Measurements from ENCODE around the gene FAM47E. TPM values are rescaled to one million over a fixed set of nuclear protein-coding genes. Genes with fewer than 3 reads are reported as not detected.
A peak's percentile ranks its signal among the peaks of the same experiment; 100 is the strongest.
"Not testable (repeated sequence)": the region's sequence is repeated elsewhere in the genome, so short reads cannot be mapped to it uniquely, and the experiment has no call there.

The FAM47E gene
- total RNA-seq, 1 donor from 2014 or later = 0.26 TPM

DNA sequence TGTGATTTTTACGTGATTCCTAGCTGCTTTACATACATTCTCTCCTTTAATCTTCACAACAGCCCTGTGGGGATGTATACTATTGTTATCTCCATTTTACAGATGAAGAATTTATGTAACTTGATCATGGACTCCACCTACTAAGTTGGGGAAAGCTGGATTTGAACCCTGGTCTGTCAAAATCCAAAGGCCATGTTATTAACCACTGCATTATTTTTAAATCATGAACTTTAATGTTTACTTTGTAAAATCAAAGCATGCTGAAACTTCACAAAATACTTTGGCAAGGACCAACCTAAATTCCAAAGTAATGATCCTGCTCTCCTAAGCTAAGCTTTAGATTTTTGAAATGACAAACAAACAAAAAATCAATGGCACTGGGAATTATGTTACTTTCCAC is 26.1 kb downstream of the FAM47E start:
- TF ChIP-seq CTCF (IDR thresholded peaks at IDR 0.05; ENCODE audit: insufficient read depth, low read length, severe bottlenecking) = no peak
- peak; percentile 42 for DNase-seq (ENCODE audit: low read depth)
- no peak for FAIRE-seq
- Histone ChIP-seq H3K4me3 (ENCODE audit: low read depth, low read length) (no peak overlapping the region), H3K27me3 (ENCODE audit: control insufficient read depth, insufficient read depth, low read length) (no peaks in the 10 kb centered on the region), H3K36me3 (ENCODE audit: control insufficient read depth, insufficient read depth, low read length) (no peaks in the 10 kb centered on the region)

DNA sequence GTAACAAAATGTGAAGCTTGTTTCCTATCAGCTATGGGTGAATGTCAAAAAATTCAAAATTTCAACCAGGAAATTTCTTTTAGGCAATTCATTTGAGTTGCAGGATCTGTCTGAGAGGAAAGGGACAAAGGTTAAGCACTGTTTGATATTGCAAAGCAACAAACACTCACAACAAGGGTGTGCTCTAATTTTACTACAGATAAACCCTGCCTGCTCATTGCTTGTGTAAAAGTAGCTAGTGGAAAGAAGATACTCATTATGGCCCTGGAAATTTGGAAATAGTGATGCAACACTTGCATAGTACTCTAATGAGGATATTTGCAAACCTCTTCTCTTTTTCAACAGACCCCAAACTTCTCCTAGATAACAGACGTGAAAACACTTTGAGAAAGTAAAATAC is 27.1 kb downstream of the FAM47E start:
- no peak overlapping the region for H3K4me3 ChIP-seq (ENCODE audit: low read depth, low read length)
- H3K27me3 ChIP-seq (ENCODE audit: control insufficient read depth, insufficient read depth, low read length) = no peaks in the 10 kb centered on the region
- no peak for DNase-seq (ENCODE audit: low read depth)
- FAIRE-seq = no peak
- TF ChIP-seq CTCF (IDR thresholded peaks at IDR 0.05; ENCODE audit: insufficient read depth, low read length, severe bottlenecking) = no peak
- no peaks in the 10 kb centered on the region for H3K36me3 ChIP-seq (ENCODE audit: control insufficient read depth, insufficient read depth, low read length)

DNA sequence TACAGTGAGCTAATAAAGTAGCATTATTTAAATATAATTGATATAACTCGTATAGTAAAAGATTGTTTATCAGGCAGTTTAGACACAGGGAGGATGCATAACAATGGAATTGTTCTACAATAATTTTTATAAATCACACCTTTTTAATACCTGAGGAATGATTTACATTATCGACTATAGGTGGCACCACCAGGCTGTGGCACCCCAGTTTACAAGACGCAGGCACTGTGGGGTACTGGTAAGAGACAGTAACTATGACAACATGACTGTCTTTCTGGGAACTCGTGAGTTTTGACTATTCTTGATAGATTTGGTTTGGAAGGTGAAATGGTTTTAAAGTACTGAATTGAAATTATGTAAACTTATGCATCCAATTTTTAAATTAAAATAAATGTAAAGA is 27.9 kb downstream of the FAM47E start:
- FAIRE-seq (no peak), DNase-seq (ENCODE audit: low read depth) (no peak)
- Histone ChIP-seq H3K36me3 (ENCODE audit: control insufficient read depth, insufficient read depth, low read length) (no peaks in the 10 kb centered on the region), H3K4me3 (ENCODE audit: low read depth, low read length) (no peak overlapping the region), H3K27me3 (ENCODE audit: control insufficient read depth, insufficient read depth, low read length) (no peaks in the 10 kb centered on the region)
- TF ChIP-seq CTCF (IDR thresholded peaks at IDR 0.05; ENCODE audit: insufficient read depth, low read length, severe bottlenecking) = no peak

- Histone ChIP-seq H3K27me3 (ENCODE audit: control insufficient read depth, insufficient read depth, low read length) (no peaks in the 10 kb centered on the region), H3K36me3 (ENCODE audit: control insufficient read depth, insufficient read depth, low read length) (no peaks in the 10 kb centered on the region), H3K4me3 (ENCODE audit: low read depth, low read length) (no peak overlapping the region)
- peak; percentile 13 for FAIRE-seq
- no peak for TF ChIP-seq CTCF (IDR thresholded peaks at IDR 0.05; ENCODE audit: insufficient read depth, low read length, severe bottlenecking)
- DNase-seq (ENCODE audit: low read depth) = no peak
Measured at GRCh38 chr4:76280488-76281441, 29.2 kb downstream of the FAM47E start.

DNA sequence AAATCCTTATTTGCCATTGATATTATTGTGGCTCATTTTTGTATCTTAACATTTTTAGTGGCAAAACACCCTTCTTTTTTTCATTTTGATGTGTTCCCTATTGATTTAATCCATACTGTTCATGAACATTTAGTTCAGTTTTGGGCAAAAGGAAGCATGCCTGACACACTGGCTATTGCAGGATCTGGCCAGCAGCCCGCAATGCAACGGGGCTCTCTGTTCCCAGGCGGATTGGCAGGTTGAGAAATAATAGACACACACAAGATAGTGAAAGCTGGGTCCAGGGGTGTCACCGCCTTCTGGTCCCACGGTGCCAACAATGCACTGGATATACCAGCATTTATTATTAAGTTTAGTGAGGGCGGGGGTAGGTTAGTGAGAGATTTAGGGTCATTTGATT is 30.1 kb downstream of the FAM47E start:
- FAIRE-seq = not testable (repeated sequence)

GRCh38 chr4:76282941-76283689 is 31.6 kb downstream of the FAM47E start:
- H3K27me3 ChIP-seq (ENCODE audit: control insufficient read depth, insufficient read depth, low read length) = no peaks in the 10 kb centered on the region
- no peak overlapping the region for H3K4me3 ChIP-seq (ENCODE audit: low read depth, low read length)
- H3K36me3 ChIP-seq (ENCODE audit: control insufficient read depth, insufficient read depth, low read length) = no peaks in the 10 kb centered on the region
- DNase-seq (ENCODE audit: low read depth) = no peak
- FAIRE-seq = no peak
- no peak for TF ChIP-seq CTCF (IDR thresholded peaks at IDR 0.05; ENCODE audit: insufficient read depth, low read length, severe bottlenecking)

More for the DNA sequence above, 30.1 kb downstream of the FAM47E start:
- H3K27me3 ChIP-seq (ENCODE audit: control insufficient read depth, insufficient read depth, low read length); H3K36me3 ChIP-seq (ENCODE audit: control insufficient read depth, insufficient read depth, low read length); H3K4me3 ChIP-seq (ENCODE audit: low read depth, low read length); DNase-seq (ENCODE audit: low read depth): not testable (repeated sequence)
